GM19452 (cell line): ENCODE measurements around the gene FNDC10.

ENCODE experiments used
- ATAC-seq: cut with Tn5 transposase; IDR thresholded peaks from one replicate; pipeline ENCODE4 v1.9.1; 2021; ENCODE audit not compliant: unreplicated experiment

The FNDC10 gene

DNA sequence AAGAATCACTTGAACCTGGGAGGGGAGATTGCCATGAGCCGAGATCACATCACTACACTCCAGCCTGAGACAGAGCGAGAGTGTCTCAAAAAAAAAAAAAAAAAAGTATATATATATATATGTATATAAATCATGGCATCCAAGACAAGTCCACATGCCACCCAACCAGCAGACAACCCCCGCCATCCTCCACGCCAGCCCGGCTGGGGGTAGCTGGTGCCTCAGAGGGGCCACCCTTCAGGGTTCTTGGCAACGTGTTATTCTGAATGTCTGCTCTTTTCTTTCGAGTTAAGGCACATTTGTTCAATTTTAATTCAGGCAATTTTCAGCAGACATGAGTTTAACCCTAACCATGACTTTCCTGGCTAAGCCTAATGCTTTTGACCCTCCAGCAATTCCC is 49.8 kb downstream of the FNDC10 start:
- ATAC-seq: no peak

DNA sequence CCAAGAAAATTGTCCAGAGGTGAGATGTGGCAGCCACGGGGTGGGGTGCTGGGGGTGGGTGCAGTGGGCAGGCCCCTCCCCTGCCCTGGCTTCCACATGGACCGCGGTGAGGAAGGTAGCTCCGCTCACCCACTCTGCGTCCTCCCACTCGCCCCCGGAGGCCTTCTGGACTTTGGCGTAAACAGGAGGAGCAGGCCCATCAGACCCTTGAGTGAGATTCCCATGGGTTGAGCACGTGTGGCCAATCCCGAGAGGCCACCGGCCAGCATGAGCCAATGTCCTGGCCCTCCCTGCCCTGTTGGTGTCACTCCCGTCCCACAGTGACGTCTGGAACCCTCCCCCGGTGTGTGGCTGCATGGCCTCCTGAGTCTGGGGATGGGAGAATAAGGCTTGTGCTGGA is 51.3 kb downstream of the FNDC10 start:
- no peak for ATAC-seq
